ENCODE measurements around the gene SNW1.
"Not testable (repeated sequence)": the region's sequence is repeated elsewhere in the genome, so short reads cannot be mapped to it uniquely, and the experiment has no call there.

SNW1 gene

DNA sequence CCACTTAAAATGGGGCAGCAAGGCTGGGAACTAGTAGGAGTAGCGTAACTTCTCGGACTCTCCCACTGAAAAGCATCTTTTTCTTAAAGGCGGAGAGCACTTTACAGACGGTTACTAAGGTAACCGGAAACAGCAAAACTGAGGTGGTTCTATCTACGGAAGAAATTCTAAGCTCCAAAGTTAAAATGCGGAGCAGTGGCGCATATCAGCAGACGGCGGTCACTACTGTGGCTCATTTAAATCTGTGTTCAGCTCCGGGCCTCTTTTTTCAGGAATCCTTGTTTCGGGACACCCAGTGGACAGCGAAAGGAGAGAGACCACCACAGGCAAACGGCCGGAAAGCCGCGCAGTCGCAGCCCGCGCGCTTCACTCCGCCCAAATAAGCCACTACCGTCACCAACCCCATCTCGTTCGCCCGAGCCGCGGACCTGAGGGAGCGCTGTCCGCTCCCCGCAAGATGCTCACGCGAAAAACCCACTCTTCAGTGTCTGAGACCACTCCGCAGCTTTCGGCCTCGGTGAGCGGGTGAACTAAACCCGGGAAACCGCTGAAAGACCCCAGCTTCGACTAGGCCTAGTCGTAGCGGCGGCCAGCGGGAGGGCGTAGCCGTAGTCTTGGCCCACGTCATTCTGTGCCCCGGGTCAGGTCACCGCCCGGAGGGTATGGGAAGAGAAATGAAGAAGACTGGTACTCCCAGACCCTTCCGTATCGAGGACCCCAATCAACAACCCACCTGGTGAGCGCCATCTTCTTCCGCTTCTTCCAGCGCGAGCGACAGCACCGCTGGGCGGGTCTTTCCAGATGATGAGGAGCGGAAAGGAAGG lies at the start of gene SNW1:
TSS of gene SNW1 (minus strand) at position 776 of the 824 bp plus-strand sequence. CDS start at position 747, 29 bp downstream.
- peak; percentile 80 to 87 for DNase-seq (ENCODE audit: low read depth in 2 of 2)

DNA sequence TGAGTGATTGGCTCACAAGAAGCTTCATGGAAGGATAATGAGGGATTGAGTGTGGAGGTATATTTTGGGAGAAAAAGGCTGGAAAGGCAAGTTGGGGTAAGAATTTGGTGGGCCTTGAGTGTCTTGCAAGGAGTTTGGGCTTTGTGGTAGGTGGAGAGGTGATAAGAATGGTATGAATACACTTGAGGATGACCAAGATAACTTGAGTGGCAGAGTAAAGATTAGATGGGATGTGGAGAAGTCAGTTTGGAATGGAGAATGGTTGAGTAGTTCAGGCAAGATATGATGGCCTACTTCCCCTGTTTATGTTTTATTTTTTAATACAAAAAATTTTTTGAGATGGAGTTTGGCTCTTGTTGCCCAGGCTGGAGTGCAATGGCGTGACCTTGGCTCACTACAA lies 48.1 kb upstream of the SNW1 start:
- no peak for DNase-seq (ENCODE audit: low read depth in 2 of 2)

DNA sequence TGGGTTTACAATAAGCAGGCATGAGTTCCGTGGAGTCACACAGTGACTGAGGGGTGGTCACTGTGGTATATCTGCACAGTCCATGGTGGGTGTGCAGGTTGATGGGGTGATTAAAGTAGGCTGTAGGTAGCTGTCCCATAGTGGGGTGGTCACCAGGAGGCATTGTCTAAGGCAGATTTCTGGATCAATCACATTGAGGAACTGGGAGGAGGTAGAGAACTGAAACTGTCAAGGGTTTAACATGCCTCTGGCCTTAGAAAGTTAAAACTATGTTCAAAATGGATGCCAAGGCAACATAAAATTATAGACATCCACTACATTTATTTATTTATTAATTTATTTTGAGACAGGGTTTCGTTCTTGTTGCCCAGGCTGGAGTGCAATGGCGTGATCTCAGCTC lies 47.3 kb upstream of the SNW1 start:
- DNase-seq (ENCODE audit: low read depth in 2 of 2): no peak

DNA sequence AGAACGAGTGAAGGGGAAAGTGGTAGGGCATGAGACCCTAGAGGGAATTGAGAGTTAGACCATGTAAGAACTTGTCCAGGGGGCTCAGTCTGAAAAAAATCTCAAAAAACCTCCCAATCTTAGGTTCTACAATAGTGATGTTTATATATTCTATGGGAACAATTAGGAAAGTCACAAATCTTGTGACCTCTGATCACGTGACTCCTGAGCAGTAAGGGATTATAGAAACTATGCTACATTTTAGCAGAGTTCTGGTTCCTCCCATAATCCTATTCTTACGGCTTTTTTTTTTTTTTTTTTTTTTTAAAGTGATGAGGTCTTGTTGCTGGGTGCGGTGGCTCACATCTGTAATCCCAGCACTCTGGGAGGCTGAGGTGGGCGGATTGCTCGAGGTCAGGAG lies 44.8 kb upstream of the SNW1 start:
- DNase-seq (ENCODE audit: low read depth in 2 of 2): no peak

DNA sequence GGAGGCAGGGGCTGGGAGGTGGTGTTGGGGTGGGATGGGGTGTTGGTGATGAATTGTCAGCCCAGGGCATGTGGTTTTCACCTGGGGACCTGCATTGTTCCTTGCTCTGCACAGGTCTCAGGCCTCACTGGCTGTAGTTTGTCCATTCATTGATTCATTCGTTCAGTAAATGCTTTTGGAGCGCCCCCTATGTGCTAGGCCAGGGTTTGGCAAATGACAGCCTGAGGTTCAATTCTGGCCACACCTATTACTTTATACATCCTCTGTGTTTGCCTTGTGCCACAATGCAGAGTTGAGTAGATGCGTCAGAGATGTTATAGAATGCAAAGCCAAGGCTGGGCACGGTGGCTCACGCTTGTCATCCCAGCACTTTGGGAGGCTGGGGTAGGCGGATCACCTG lies 43.6 kb upstream of the SNW1 start:
- DNase-seq (ENCODE audit: low read depth in 2 of 2): no peak

DNA sequence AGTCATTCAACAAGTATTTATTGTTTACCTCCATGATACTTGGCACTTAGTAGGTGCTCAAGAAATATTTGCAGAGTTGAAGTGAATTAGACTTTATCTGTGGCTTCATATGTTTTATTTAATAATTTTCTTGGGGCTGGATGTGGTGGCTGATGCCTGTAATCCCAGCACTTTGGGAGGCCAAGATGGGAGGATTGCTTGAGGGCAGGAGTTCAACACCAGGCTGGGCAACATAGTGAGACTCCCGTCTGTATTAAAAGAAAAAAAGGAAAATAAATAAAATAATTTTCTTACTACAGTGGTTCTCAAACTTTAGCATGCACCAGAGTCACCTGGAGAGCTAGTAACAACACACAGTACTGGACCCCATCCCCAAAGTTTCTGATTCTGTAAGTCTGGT lies 39.9 kb upstream of the SNW1 start:
- DNase-seq (ENCODE audit: low read depth in 2 of 2): no peak

DNA sequence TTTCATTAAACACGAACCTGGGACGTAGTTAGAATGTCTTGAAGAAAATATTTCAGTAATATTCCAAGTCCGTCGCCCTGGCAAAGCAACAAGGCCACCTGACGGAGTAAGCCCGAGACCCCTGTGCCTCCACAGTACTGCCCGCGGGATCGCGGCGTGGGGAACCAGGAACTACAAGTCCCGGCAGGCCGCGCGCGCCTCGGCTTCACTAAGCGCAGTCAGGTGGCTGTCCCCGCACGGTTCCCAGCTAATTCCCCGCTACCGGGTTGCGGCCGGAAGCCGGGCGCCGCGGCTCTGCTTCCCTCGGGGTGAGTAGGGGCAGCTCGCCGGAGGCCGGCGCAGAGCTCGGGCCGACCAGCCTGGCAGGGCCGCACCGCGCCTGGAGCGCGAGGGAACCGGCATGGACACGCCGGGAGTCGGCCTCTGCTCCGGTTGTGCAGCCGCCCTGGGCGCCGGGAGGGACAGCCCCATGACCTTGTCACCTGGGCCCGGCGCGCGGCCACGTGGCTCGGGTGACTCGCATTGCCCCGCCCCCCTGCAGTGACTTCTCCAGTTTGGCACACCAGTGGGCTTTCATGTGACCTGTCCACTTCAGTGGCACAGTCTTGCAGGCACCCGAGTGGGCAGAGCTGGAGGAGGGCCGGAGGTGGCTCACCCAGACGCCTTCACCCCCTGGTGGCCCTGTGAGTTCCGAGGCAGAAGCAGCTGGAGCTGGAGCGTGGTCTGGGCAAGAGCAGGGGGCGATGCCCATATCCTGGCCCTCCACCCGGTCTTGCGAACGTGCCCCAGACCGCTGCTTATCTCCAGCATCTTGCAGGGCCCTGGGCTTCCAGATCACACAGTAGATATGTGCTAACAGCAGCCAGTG lies 39.1 kb upstream of the SNW1 start, which contains the start of gene ADCK1:
TSS of gene ADCK1 (plus strand) at position 247 of the 868 bp plus-strand sequence. CDS start 18,870 bp downstream, outside the sequence.
- peak; percentile 78 to 85 for DNase-seq (ENCODE audit: low read depth in 2 of 2)

DNA sequence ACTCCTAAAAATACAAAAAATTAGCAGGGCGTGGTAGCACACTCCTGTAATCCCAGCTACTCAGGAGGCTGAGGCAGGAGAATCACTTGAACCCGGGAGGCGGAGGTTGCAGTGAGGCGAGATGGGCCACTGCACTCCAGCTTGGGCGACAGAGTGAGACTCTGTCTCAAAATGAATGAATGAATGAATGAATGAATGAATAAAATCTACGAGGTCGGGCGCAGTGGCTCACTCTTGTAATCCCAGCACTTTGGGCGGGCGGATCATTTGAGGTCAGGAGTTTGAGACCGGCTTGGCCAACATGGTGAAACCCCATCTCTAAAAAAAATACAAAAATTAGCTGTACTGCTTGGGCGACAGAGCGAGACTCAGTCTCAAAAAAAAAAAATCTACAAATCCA lies 38.5 kb upstream of the SNW1 start:
- DNase-seq (ENCODE audit: low read depth in 2 of 2): not testable (repeated sequence)

DNA sequence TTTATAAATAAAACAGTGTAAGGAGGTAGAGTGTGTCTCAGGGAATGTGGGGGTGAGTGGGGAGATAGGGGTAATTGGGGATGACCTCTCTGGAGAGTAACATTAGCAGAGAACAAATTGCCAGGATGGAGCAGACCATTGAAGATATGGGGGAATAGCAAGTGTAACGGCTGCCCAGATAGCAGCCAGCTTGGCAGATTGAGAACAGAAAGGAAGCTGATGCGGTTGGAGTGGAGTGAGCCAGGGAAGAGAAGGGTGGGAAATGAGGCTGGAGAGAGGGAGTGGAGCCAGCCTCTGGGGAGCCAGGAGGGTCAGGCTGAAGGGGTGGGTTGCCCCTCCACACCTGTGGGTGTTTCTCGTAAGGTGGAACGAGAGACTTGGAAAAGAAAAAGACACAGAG lies 33.4 kb upstream of the SNW1 start:
- DNase-seq (ENCODE audit: low read depth in 2 of 2): no peak

DNA sequence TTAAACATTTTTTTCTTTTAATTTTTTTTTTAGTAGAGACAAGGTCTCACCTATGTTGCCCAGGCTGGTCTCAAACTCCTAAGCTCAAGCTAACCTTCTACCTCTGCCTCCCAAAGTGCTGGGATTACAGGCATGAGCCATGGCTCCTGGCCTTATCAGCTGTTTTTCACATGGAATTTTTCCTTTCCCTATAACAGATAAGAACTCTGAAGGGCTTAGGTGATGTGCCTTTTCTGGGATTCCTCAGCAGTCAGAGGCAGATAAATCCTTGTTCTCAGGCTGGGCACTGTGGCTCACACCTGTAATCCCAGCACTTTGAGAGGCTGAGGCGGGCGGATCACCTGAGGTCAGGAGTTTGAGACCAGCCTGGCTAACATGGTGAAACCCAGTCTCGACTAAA lies 32.3 kb upstream of the SNW1 start:
- DNase-seq (ENCODE audit: low read depth in 2 of 2): not testable (repeated sequence)

DNA sequence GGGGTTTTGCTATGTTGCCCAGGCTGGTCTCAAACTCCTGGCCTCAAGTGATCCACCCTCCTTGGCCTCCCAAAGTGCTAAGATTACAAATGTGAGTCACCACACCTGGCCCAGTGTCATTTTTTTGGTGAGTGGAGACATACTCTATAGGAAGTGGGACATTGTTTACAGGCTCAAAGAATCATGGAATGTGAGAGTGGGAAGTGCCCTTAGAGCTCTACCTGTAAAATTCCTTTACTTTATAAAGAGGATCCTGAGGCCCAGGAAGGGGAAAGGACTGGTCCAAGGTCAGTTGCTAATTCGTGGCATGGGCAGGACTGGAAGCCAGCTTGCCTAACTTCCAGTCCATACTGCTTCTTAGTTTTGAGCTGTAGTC lies 30.3 kb upstream of the SNW1 start:
- no peak for DNase-seq (ENCODE audit: low read depth in 2 of 2)

DNA sequence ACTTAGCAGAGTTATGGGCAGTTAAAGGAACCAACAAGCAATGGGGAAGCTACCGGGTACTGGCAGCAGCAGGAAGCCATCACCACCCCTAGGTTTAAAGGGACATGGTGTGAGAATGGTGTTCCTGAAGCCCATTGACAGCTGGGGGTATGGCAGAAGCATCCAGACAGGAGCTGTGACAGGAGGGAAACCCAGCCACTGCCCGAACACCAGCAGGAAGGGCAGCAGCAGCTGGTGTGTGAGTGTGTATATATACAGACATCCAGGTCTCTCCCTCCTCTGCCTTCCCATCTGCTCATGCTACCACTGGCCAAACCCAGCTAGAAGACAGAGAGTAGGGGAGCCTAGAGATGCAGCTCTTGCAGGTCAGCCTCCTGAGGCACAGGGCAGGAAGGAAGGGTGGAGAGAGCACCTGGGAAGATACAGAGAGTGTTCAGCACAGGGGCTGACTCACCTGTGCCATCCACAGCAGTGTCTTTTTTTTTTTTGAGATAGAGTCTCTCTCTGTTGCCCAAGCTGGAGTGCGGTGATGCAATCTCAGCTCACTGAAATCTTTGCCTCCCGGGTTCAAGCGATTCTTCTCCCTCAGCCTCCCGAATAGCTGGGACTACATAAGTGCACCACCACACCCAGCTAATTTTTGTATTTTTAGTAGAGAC lies 29.7 kb upstream of the SNW1 start:
- no peak for DNase-seq (ENCODE audit: low read depth in 2 of 2)

DNA sequence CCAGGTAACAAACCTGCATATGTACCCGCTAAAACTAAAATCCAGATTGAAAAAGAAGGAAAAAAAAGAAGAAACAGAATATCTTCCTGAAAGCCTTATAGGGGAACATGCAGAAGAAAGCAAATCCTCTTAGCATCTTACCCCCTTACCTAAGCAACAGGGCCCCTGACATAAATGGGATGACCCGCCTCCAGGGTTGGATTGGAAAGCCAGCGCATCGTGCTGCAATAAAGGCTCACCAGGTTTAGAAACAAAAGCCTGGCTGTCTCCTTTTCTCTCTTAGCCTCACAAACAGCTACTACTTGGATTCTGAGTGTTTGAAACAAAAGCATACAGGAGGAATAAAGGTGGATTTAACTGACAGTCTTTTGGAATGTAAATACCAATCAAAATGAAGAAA lies 25.2 kb upstream of the SNW1 start:
- no peak for DNase-seq (ENCODE audit: low read depth in 2 of 2)

DNA sequence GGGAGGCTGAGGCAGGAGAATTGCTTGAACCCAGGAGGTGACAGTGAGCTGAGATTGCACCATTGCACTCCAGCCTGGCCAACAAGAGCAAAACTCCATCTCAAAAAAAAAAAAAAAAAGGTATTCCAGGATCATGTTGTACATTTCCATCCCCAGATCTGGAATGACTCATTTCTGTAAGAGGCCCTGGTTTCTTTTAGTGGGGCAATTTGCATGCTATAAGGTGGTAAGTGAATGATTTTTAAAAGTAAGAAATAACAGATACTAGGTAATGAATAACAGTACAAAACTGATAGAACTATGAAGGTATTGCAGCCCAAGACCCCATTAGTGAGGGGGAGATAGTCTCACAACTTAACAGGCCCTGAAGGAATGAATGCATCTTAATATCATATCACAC lies 21.2 kb upstream of the SNW1 start:
- DNase-seq (ENCODE audit: low read depth in 2 of 2): no peak

DNA sequence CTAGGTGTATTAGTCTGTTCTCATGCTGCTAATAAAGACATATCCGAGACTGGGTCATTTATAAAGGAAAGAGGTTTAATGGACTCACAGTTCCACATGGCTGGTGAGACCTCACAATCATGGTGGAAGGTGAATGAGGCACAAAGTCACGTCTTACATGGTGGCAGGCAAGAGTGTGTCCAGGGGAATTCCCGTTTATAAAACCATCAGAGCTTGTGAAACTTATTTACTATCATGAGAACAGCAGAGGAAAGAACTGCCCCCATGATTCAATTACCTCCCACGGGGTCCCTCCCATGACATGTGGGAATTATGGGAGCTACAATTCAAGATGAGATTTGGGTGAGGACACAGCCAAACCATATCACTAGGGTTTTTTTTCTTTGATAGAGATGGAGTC lies 13.0 kb upstream of the SNW1 start:
- DNase-seq (ENCODE audit: low read depth in 2 of 2): not testable (repeated sequence)

DNA sequence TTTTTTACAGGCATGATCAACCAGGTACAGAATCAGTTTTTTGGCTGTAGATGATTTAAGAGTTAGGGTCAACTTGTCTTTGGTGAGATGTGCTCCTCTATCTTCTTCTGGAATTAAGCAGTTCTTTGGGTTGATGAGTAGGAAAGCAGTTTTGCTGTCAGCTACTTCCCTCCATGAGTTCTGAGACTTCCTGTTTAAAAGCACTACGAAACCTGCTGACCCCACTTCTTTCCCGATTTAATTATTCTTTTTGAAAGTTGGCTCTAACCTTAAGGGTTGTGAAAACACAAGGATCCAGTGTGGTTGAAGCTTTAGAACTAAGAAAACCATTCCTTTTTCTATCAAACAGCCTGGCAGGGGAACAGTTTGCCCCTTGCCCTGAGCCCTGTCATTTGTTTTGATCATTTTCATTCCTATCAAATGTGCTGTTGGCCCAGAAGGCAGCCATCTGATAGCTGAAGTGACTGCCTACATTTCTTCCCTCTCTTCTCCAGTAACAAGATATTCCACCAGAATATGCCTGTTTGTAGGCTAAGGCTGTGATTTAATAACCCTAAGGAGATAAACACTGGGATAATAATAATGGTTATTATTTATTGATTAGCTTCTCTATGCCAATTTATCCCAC lies 7.6 kb upstream of the SNW1 start:
- DNase-seq (ENCODE audit: low read depth in 2 of 2): not testable (repeated sequence)

DNA sequence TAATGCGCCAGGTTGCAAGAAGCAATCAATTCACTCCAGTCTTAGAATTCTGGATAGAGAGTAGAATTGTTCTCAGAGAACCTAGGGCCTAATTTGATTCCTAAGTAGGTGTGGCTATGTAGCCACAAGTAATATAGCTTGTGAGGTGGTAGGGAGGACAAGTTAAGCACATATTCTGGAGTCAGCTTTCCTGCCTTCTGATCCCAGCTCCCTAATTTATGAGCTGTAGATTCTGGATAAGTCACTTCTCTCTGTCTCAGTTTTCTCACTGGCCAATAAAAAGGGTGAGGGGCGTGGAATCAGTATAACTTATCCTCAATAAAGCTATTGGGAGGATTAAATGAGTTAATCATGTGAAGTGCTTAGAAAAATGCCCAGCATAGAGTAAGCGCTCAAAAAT lies 3.0 kb upstream of the SNW1 start:
- no peak for DNase-seq (ENCODE audit: low read depth in 2 of 2)

DNA sequence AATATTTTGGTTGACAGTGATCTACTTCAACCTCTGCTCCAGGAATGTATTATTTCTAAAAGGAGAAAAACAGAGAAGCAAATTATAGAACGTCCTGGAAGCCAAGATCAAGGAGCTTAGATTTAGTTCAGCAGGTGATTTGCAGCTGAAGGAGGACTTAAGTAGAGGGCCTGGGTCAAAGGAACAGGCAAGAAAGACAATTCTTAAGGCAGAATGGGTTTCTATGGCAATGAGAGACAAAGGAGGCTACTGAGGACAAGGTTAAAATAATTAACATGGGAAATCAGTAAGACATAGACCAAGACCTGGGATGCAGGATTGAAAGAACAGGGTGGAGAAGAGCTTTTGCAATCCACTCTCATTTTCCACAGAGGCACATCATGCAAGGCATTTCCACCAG lies 2.4 kb upstream of the SNW1 start:
- no peak for DNase-seq (ENCODE audit: low read depth in 2 of 2)

DNA sequence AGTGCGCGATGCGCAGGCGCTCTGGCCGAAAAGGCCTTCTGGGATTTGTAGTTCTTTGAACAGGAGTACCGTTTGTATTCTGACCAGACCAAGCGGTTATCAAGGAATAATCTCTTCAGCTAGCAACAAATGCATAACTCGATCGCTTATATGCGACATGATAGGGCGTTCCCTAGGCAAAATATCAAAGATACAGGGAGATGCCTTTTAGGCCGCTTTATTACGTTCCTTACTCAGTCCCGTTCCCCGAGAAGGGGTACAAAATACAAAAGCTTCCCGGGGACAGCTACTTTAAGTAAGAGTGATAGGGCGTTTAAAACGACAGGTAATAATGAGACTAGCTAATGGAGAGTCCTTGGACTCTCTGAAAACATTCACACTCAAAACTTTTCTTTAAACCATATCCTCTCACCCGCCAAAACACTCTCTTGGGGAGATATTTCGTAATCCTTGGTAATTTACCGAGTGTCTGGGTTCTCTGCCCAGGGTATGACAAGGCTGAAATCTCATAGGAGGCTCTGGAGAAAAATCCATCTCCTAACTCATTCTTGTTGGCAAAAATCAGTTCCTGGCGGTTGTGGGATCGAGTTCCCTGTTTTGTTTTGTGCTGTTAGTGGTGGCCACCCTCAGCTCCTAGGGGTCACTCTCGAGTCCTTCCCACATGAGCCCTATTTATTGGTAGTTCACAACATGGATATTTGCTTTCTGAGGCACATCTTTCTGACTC lies 412 bp upstream of the SNW1 start:
- DNase-seq (ENCODE audit: low read depth in 2 of 2): no peak

DNA sequence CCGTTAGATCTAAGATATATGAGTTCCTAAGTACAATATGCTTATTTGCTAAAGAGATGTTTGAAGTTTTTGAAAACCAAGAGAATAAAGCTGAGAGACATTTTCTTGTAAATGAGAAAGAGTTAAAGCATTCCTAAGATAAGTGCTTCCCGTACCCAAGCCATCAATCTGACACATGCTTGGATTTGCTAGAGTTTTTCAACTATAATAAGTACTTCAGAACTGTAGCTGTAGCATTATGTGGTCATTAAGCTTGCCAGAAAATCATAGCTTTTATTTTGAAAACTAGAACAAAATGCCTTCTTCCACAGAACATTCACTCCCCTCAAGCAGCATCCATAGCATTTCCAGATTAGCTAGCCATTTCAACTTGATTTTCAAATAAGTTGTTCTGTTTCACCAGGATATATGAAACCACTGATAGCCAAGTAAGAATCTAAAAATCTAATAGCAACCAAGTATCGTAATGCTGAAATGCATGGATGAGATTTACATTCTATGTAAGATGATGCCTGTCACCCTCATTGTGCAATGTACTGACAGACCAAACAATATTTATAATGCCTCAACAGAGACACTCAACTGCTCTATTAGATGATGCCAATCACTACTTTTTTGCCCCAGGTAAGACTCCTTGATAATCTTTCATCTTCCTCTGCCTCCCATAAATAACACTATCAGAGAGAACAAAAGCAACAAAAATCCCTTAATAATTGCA lies 8.0 kb downstream of the SNW1 start:
- DNase-seq (ENCODE audit: low read depth in 2 of 2): no peak

DNA sequence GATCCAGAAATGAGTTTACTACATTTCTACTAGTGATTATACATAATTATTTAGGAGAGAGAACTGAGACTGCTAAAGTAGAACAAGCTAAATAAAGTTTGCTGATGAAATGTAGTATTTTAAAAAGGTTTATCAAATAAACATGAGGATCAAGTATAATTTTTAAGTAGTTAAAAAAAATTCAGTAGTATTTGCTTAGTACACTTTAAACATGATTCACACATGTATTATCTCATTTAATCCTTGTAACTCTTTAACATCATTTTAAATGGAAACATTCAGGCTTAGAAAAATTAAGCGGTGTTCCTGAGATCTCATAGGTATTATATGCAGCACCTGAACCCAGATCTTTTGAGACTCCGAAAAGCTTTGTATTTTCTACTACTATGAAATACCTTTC lies 8.7 kb downstream of the SNW1 start:
- no peak for DNase-seq (ENCODE audit: low read depth in 2 of 2)
